ENCODE measurements around the gene SNX9. TPM values are rescaled to one million over a fixed set of nuclear protein-coding genes. Genes with fewer than 3 reads are reported as not detected.

Gene SNX9
- total RNA-seq, 2 experiments from 2014 or later: 44.9 to 45.1 TPM

DNA sequence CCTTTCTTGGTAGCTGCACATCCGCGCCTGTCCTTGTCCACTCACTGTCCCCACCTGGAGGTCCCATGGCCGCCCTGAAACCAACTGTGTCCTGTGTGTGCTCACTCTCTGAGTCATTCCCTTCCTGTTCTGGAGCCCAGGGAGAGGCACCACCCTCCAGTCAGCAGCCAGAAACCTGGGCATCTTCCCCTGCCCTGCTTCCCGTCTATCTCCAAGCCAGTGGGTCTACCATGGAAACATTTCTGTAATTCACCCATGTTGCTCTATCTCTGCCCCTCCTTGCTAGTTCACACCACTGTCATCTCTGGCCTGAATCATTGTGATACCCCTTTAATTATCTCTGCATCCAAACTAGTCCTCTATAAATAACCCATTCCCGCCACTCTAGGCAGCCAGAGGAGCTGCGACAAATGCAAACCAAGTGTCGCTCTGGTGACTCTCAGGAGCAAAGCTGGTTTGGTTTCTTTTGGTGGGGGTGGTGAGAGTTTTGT lies 129.9 kb downstream of the SNX9 start:
- peaks cover 2% of the 10 kb centered on the region for H3K36me3 Mint-ChIP-seq (ENCODE audit: low read depth)
- peaks cover 2% of the 10 kb centered on the region for H3K4me1 Mint-ChIP-seq (ENCODE audit: low read depth)
- intact Hi-C loops (cut with micrococcal nuclease): no loop called here
- CTCF ChIA-PET: no interaction called here
- H3K9me3 Mint-ChIP-seq: peaks cover 10% of the 10 kb centered on the region
- ATAC-seq (no peak), DNase-seq (no peak)
- TF ChIP-seq, protein P1, sequence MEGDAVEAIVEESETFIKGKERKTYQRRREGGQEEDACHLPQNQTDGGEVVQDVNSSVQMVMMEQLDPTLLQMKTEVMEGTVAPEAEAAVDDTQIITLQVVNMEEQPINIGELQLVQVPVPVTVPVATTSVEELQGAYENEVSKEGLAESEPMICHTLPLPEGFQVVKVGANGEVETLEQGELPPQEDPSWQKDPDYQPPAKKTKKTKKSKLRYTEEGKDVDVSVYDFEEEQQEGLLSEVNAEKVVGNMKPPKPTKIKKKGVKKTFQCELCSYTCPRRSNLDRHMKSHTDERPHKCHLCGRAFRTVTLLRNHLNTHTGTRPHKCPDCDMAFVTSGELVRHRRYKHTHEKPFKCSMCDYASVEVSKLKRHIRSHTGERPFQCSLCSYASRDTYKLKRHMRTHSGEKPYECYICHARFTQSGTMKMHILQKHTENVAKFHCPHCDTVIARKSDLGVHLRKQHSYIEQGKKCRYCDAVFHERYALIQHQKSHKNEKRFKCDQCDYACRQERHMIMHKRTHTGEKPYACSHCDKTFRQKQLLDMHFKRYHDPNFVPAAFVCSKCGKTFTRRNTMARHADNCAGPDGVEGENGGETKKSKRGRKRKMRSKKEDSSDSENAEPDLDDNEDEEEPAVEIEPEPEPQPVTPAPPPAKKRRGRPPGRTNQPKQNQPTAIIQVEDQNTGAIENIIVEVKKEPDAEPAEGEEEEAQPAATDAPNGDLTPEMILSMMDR (IDR thresholded peaks at IDR 0.05): no peak
- no peak overlapping the region for H3K27ac Mint-ChIP-seq
- no peaks in the 10 kb centered on the region for H3K27me3 Mint-ChIP-seq
- POLR2A ChIA-PET: no interaction called here
- H3K4me3 Mint-ChIP-seq: no peak overlapping the region

DNA sequence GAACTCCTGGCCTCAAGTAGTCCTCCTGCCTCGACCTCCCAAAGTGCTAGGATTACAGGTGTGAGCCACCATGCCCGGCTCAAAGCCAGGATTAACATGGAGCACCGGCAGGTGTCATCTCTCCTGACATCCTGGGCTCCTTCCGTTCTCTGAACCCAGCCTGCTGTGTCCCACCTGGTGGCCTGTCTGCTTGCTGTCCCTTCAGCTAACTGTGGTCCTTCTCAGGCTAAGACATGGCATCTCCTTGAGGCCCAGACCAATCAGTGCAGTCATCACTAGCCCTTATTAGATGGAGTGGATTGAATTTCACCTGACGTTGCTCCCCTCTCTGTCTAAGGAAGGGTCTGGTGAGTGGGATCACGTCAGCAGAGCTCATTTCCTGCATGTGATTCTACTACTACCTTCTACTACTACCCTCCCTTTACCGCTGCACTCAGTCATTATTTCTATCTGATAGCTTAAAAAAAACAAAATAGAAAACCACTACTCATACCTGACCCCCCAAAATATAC lies 130.6 kb downstream of the SNX9 start:
- intact Hi-C loops (cut with micrococcal nuclease): no loop called here
- no peak overlapping the region for H3K4me3 Mint-ChIP-seq
- peaks cover 3% of the 10 kb centered on the region for H3K36me3 Mint-ChIP-seq (ENCODE audit: low read depth)
- no peak overlapping the region for H3K27ac Mint-ChIP-seq
- ChIA-PET CTCF (no interaction called here), POLR2A (no interaction called here)
- DNase-seq (no peak), ATAC-seq (no peak)
- TF ChIP-seq, protein P1 (IDR thresholded peaks at IDR 0.05): no peak
- peaks cover 2% of the 10 kb centered on the region for H3K4me1 Mint-ChIP-seq (ENCODE audit: low read depth)
- H3K9me3 Mint-ChIP-seq: peaks cover 13% of the 10 kb centered on the region
- no peaks in the 10 kb centered on the region for H3K27me3 Mint-ChIP-seq

DNA sequence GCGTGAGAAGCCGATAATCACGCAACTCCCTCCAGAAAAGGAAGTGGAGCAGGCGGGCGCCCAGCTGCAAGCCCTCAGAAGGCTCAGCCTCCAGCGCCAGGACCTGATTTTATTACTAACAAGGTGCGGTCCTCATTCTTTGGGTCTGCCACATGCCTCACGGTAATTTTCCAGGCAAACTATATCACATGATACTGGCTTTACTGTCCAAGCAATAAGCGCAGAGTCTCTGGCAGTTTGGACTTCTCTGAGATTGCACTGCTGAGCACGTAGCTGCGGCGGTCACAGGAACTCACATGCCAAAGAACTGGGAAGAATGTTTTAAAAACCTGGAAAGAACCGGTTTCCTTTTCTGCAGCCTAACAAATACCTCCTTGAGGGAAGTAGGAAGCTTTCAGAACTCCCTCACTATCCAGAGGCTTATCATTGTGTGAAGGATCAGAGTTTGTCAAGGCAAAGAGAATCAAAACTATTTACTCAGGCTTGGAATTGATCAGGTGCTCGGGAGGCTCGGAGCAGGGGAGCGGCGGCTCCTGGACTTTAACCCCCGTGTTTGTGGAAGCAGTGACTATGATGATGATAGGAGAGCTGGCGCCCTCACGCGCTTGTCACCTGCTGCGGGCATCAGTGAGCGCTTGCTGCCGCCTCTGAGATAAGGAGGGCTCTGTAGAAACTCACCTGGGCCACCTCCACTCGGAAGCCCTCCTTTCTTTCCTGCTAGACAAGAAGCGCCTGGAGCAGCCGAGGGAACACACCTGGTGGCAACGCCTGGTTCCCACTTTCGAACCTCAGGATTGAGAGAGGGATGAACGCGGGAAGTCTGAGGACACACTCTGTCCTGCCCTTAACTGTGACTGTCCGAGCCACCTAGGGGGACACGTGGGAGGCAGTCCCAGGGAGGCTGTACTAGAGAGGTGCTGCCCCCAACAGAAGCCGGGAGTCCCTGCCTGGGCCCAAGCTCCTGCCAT lies 131.4 kb downstream of the SNX9 start:
- intact Hi-C loops (cut with micrococcal nuclease): no loop called here
- peaks cover 8% of the 10 kb centered on the region for H3K36me3 Mint-ChIP-seq (ENCODE audit: low read depth)
- CTCF ChIA-PET: no interaction called here
- POLR2A ChIA-PET: no interaction called here
- no peak overlapping the region for H3K4me3 Mint-ChIP-seq
- H3K9me3 Mint-ChIP-seq: peaks cover 15% of the 10 kb centered on the region
- H3K27ac Mint-ChIP-seq: no peak overlapping the region
- no peak for ATAC-seq
- DNase-seq: no peak
- TF ChIP-seq, protein P1 (IDR thresholded peaks at IDR 0.05): no peak
- H3K4me1 Mint-ChIP-seq (ENCODE audit: low read depth): peaks cover 2% of the 10 kb centered on the region
- no peaks in the 10 kb centered on the region for H3K27me3 Mint-ChIP-seq

DNA sequence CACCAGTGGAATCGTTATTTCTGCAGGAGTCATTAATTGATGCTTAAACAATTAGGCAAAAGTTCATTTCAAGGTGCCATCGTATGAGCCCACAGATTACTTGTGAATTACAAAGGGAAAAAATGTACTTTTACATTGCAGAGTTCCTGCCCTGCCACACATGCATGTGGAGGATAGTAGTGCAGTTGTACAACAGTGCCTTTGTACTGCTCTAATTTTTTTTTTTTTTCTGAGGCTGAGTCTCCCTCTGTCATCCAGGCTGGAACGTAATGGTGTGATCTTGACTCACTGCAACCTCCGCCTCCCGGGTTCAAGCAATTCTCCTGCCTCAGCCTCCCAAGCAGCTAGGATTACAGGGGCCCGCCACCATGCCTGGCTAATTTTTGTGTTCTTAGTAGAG lies 132.6 kb downstream of the SNX9 start:
- Mint-ChIP-seq H3K4me1 (ENCODE audit: low read depth) (peaks cover 2% of the 10 kb centered on the region), H3K4me3 (no peak overlapping the region), H3K36me3 (ENCODE audit: low read depth) (peaks cover 14% of the 10 kb centered on the region), H3K9me3 (peaks cover 16% of the 10 kb centered on the region), H3K27me3 (no peaks in the 10 kb centered on the region), H3K27ac (no peak overlapping the region)
- POLR2A ChIA-PET: no interaction called here
- intact Hi-C loops (cut with micrococcal nuclease): no loop called here
- no peak for ATAC-seq
- DNase-seq: no peak
- CTCF ChIA-PET: no interaction called here
- TF ChIP-seq, protein P1 (IDR thresholded peaks at IDR 0.05): no peak

DNA sequence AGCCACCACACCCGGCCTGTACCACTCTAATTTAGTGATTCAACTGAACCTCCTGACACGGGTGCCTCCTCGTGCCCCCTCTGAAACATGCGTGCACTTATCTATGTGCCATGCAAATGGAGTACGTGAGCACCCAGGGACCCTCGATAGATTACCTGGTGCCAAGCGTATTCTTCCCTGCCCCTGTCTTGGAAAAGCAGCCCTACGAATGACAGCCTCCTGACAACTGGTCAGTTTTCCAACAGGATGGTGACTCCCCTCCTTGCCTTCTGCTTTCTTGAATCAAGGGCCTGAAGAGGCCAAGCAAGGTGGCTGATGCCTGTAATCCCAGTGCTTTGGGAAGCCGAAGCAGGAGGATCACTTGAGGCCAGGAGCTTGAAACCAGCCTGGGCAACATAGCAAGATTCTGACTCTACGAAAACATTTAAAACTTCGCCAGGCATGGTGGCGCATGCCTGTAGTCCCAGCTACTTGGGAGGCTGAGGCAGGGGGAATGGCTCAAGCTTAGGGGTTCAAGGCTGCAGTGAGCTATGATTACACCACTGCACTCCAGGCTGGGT lies 133.2 kb downstream of the SNX9 start:
- CTCF ChIA-PET: no interaction called here
- no peak for ATAC-seq
- no peaks in the 10 kb centered on the region for H3K27me3 Mint-ChIP-seq
- H3K4me3 Mint-ChIP-seq: no peak overlapping the region
- TF ChIP-seq, protein P1 (IDR thresholded peaks at IDR 0.05): no peak
- peaks cover 16% of the 10 kb centered on the region for H3K9me3 Mint-ChIP-seq
- DNase-seq: no peak
- peaks cover 14% of the 10 kb centered on the region for H3K36me3 Mint-ChIP-seq (ENCODE audit: low read depth)
- intact Hi-C loops (cut with micrococcal nuclease): no loop called here
- POLR2A ChIA-PET: interaction anchor here (0.6 kb wide), 1 partner anchor 228 kb away, joined by 5 read pairs; no protein-coding TSS in a partner anchor
- no peak overlapping the region for H3K27ac Mint-ChIP-seq
- peaks cover 4% of the 10 kb centered on the region for H3K4me1 Mint-ChIP-seq (ENCODE audit: low read depth)
